Measurements from ENCODE around the gene ZNF778. TPM values are rescaled to one million over a fixed set of nuclear protein-coding genes. Genes with fewer than 3 reads are reported as not detected.

Gene ZNF778
- total RNA-seq, 1 experiment from 2014 or later = 16.4 TPM

DNA sequence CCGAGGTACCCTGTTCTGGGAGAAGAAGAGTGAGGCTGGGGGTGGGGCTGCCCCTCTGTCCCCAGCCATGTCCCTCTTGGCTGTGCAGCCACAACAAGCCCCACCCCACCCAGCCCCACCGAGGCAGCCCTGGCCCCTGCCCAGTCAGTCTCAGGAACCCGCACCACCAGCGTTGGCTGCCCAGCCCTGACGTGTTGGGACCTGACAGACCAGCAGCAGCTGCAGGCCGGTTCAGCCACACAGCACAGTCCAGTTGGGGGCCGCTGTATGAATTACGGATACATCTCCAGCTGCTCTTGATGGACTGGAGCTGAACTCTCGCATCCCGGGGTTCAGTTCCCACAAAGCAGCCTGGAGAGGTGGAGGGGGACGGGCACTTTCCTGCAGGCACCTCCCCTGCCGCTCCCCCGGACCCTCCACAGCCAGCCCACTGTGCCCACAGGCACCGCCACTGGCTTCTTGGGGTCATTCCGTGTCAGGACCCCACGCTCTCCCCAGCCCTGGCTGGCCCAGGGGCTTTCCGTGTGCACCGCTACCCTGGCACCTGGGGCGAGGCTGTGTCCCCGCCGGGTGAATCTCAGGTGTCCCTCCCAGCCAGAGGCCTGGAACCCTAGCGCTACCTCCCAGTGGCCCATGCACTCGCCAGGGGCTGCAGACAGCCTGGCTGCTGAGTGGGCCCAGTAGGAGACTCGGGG lies 38.9 kb upstream of the ZNF778 start:
- no peak overlapping the region for H4K91ac ChIP-seq (ENCODE audit: insufficient read length, low read depth, low read length)
- H2BK15ac ChIP-seq (ENCODE audit: low read depth, low read length) = no peak overlapping the region
- H3K27ac Mint-ChIP-seq = no peak overlapping the region
- DNase-seq = no peak
- no peak overlapping the region for H2BK5ac ChIP-seq (ENCODE audit: insufficient read length, low read length)
- H3K4ac ChIP-seq (ENCODE audit: low read depth, low read length) = no peak overlapping the region
- no peaks in the 10 kb centered on the region for H3K4me1 ChIP-seq (ENCODE audit: insufficient read depth, low read length)
- H2AK5ac ChIP-seq (ENCODE audit: insufficient read length, low read length) = no peak overlapping the region
- H4K20me1 ChIP-seq (ENCODE audit: control insufficient read depth, insufficient read depth, insufficient read length) = no peaks in the 10 kb centered on the region
- TF ChIP-seq, protein P1, sequence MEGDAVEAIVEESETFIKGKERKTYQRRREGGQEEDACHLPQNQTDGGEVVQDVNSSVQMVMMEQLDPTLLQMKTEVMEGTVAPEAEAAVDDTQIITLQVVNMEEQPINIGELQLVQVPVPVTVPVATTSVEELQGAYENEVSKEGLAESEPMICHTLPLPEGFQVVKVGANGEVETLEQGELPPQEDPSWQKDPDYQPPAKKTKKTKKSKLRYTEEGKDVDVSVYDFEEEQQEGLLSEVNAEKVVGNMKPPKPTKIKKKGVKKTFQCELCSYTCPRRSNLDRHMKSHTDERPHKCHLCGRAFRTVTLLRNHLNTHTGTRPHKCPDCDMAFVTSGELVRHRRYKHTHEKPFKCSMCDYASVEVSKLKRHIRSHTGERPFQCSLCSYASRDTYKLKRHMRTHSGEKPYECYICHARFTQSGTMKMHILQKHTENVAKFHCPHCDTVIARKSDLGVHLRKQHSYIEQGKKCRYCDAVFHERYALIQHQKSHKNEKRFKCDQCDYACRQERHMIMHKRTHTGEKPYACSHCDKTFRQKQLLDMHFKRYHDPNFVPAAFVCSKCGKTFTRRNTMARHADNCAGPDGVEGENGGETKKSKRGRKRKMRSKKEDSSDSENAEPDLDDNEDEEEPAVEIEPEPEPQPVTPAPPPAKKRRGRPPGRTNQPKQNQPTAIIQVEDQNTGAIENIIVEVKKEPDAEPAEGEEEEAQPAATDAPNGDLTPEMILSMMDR (conservative IDR thresholded peaks at IDR 0.05) = no peak
- no peak overlapping the region for H2BK12ac ChIP-seq (ENCODE audit: insufficient read length, low read depth, low read length)
- no peaks in the 10 kb centered on the region; a peak in 1 of 5 replicates for H3K9me3 Mint-ChIP-seq
- no peak overlapping the region for H4K5ac ChIP-seq (ENCODE audit: insufficient read length, low read depth, low read length)
- H3K27me3 Mint-ChIP-seq (ENCODE audit: low read depth) = peaks cover 13% of the 10 kb centered on the region
- no peaks in the 10 kb centered on the region for H3K36me3 Mint-ChIP-seq (ENCODE audit: insufficient read depth in 1 of 3, low read depth in 3 of 3)
- no peak overlapping the region for H3K18ac ChIP-seq (ENCODE audit: insufficient read length, low read depth, low read length)
- no peaks in the 10 kb centered on the region for H3K79me1 ChIP-seq (ENCODE audit: insufficient read depth, low read depth, low read length, poor library complexity, severe bottlenecking)
- H3K56ac ChIP-seq (ENCODE audit: insufficient read length, low read depth, low read length) = no peak overlapping the region
- H4K8ac ChIP-seq (replicated peaks; ENCODE audit: insufficient read length, low read depth, low read length) = no peak overlapping the region
- H2BK120ac ChIP-seq (ENCODE audit: low read depth, low read length, poor library complexity, severe bottlenecking) = no peak overlapping the region
- H3K4me2 ChIP-seq (ENCODE audit: insufficient read depth, insufficient read length, low read length) = no peak overlapping the region
- no CpG with 5 or more reads among the region's 24 CpGs for WGBS (ENCODE audit: extremely low coverage, insufficient read length, low lambda C conversion rate)
- no peak overlapping the region for H2BK20ac ChIP-seq (ENCODE audit: low read depth, low read length, poor library complexity, severe bottlenecking)
- H3K27ac ChIP-seq (ENCODE audit: insufficient read length, low read depth, low read length) = no peak overlapping the region
- no peaks in the 10 kb centered on the region for H3K9me3 ChIP-seq (ENCODE audit: control insufficient read depth, low read depth, low read length)
- H3K79me2 ChIP-seq (ENCODE audit: insufficient read depth, low read length) = no peaks in the 10 kb centered on the region
- no peak overlapping the region for H3T11ph ChIP-seq (ENCODE audit: low read length)
- H3K23ac ChIP-seq (ENCODE audit: insufficient read length, low read depth, low read length) = no peak overlapping the region
- H3K23me2 ChIP-seq (ENCODE audit: insufficient read length, low read depth, low read length, poor library complexity, severe bottlenecking) = no peaks in the 10 kb centered on the region
- no peak overlapping the region for H2AFZ ChIP-seq (ENCODE audit: low read length)
- no peak overlapping the region for H3K14ac ChIP-seq (ENCODE audit: insufficient read depth, low read length)
- H3K9ac ChIP-seq (ENCODE audit: extremely low read depth, insufficient read length, low read length) = no peak overlapping the region
- H3K27me3 ChIP-seq (ENCODE audit: insufficient read depth, low read length) = no peaks in the 10 kb centered on the region
- H3K4me1 Mint-ChIP-seq = peaks cover 2 to 8% of the 10 kb centered on the region in 2 experiments; a peak in 2 of 4 replicates
- H3K4me3 Mint-ChIP-seq = no peak overlapping the region
